ENCODE measurements around the gene ERC2.
"Not testable (repeated sequence)": the region's sequence is repeated elsewhere in the genome, so short reads cannot be mapped to it uniquely, and the experiment has no call there.

DNA sequence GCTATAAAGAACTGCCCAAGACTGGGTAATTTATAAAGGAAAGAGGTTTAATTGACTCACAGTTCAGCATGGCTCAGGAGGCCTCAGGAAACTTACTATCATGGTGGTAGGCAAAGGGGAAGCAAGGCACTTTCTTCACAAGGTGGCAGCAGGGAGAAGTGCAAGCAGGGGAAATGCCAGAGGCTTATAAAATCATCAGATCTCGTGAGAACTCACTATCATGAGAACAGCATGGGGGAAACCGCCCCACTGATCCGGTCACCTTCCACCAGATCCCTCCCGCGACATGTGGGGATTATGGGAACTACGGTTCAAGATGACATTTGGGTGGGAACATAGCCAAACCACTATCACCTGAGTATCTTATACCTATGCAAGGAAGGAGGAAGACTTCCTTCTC, 963.2 kb downstream of the ERC2 start:
- not testable (repeated sequence) for TF ChIP-seq ETV6 (CRISPR knock-in tag; conservative IDR thresholded peaks at IDR 0.05); POLR2A (IDR thresholded peaks at IDR 0.05; ENCODE audit: insufficient read depth in 1 of 2, low read depth in 2 of 2, low read length in 2 of 2); RXRA (CRISPR knock-in tag; IDR thresholded peaks at IDR 0.05); SP1 (IDR thresholded peaks at IDR 0.05); SP1 (CRISPR knock-in tag; IDR thresholded peaks at IDR 0.05); HNF4G (IDR thresholded peaks at IDR 0.05; ENCODE audit: borderline replicate concordance, low read depth, low read length); HNF4G (CRISPR knock-in tag; IDR thresholded peaks at IDR 0.05; ENCODE audit: borderline replicate concordance, low read depth); SNAPC2 (CRISPR knock-in tag; IDR thresholded peaks at IDR 0.05); ZFX (CRISPR knock-in tag; IDR thresholded peaks at IDR 0.05; ENCODE audit: low read depth); POLR2AphosphoS5 (IDR thresholded peaks at IDR 0.05; ENCODE audit: low read depth, low read length)
- TF ChIP-seq, protein P1, sequence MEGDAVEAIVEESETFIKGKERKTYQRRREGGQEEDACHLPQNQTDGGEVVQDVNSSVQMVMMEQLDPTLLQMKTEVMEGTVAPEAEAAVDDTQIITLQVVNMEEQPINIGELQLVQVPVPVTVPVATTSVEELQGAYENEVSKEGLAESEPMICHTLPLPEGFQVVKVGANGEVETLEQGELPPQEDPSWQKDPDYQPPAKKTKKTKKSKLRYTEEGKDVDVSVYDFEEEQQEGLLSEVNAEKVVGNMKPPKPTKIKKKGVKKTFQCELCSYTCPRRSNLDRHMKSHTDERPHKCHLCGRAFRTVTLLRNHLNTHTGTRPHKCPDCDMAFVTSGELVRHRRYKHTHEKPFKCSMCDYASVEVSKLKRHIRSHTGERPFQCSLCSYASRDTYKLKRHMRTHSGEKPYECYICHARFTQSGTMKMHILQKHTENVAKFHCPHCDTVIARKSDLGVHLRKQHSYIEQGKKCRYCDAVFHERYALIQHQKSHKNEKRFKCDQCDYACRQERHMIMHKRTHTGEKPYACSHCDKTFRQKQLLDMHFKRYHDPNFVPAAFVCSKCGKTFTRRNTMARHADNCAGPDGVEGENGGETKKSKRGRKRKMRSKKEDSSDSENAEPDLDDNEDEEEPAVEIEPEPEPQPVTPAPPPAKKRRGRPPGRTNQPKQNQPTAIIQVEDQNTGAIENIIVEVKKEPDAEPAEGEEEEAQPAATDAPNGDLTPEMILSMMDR (CRISPR knock-in tag; IDR thresholded peaks at IDR 0.05): not testable (repeated sequence)
- TF ChIP-seq, protein P2, sequence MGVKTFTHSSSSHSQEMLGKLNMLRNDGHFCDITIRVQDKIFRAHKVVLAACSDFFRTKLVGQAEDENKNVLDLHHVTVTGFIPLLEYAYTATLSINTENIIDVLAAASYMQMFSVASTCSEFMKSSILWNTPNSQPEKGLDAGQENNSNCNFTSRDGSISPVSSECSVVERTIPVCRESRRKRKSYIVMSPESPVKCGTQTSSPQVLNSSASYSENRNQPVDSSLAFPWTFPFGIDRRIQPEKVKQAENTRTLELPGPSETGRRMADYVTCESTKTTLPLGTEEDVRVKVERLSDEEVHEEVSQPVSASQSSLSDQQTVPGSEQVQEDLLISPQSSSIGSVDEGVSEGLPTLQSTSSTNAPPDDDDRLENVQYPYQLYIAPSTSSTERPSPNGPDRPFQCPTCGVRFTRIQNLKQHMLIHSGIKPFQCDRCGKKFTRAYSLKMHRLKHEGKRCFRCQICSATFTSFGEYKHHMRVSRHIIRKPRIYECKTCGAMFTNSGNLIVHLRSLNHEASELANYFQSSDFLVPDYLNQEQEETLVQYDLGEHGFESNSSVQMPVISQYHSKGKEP (CRISPR knock-in tag; IDR thresholded peaks at IDR 0.05): not testable (repeated sequence)
- TF ChIP-seq, protein P3, sequence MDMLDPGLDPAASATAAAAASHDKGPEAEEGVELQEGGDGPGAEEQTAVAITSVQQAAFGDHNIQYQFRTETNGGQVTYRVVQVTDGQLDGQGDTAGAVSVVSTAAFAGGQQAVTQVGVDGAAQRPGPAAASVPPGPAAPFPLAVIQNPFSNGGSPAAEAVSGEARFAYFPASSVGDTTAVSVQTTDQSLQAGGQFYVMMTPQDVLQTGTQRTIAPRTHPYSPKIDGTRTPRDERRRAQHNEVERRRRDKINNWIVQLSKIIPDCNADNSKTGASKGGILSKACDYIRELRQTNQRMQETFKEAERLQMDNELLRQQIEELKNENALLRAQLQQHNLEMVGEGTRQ (IDR thresholded peaks at IDR 0.05; ENCODE audit: low read depth, low read length): not testable (repeated sequence)
- TF ChIP-seq, protein P3 (CRISPR knock-in tag; IDR thresholded peaks at IDR 0.05; ENCODE audit: borderline replicate concordance): not testable (repeated sequence)
